Epidermal melanocyte (primary cell): ENCODE data around the gene SHISA5.
"Not testable (repeated sequence)": the region's sequence is repeated elsewhere in the genome, so short reads cannot be mapped to it uniquely, and the experiment has no call there.

ENCODE experiments used
- DNase-seq: peaks from one replicate; pipeline ENCODE4 v3.0.0; 2011; ENCODE audit warnings: low spot score; ENCODE audit not compliant: insufficient read length

Gene SHISA5

DNA sequence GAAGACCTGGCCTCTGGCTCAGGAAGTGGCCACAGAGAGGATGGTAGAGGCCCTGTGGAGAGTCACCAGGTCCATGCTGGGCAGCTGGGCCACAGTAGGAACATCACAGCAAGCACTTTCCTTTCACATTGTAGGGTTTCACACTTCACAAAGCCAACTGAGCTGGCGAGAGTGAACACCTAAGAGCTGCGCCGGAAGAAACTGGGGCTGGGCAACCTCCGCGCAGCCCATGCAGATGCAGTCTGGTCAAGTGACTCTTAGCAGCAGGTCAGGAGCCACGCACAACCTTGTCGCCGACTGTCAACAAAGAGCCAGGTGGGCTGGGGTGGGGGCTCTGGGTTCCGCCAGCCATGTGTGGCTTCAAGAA is 15.3 kb upstream of the SHISA5 start:
- DNase-seq: no peak

DNA sequence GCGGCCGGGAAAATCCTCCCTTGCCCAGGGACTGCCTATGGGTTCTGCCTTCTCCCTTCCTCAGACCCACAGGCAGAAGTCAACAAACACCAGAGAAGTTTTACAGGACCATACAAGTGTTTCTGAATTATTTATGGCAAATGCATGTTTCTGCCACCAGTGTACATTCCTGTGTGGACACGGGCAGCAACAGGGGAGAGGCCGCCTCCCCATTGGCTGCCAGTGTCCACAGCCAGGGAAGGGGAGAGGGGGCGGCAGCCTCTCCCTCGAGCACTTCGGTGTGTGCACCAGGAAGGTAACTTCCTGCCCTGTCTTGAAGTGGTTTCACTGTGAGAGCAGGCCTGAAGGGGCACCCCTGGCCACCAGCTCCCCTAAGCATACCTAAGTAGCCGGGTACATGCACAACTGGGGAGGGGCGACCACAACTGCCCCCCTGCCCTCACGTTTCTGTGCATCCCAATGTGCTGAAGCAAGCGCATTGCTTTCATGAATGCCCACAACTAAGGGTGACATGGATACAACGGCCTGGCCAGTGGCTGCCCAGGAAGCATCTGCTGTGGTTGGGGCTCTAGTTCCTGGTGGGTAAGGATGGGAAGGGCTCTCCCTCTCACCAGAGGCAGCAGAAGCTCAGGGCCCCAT is 14.8 kb upstream of the SHISA5 start:
- DNase-seq: no peak

DNA sequence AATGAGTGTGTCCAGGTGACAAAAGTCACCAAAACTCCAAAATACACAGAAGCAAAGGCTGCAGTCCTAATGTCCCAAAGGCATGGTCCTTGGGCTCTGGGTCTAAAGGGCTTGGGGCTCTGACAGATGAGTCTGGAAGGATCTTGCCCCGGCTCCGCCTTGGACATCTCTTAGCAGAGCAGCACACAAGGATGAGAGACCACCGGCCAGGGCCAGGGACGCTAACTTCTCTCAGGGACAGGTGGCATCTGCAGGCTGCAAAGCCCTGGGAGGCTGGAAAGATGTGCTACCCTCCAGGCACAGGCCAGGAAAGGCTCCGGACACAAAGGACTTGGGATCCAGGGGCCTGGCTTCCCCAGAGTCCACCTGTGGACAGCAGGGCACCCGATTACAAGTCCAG is 14.1 kb upstream of the SHISA5 start:
- no peak for DNase-seq

DNA sequence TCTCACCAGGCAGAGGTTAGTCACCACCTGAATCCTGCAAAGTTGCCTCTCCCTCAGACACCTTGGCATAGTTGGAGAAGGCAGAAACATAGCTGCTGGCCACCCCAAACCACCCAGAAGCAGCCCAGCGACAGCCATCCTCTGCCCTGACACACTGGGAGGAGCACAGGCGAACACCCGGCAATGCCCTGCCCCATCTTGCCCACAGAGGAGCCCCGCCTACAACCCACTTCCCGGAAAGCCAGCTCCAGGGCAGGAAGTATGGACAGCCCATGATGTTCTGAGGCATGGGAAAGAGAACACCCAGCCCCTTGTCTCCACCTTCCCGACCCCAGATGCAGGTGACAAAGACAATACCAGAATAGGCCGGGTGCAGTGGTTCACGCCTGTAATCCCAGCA is 12.6 kb upstream of the SHISA5 start:
- no peak for DNase-seq

DNA sequence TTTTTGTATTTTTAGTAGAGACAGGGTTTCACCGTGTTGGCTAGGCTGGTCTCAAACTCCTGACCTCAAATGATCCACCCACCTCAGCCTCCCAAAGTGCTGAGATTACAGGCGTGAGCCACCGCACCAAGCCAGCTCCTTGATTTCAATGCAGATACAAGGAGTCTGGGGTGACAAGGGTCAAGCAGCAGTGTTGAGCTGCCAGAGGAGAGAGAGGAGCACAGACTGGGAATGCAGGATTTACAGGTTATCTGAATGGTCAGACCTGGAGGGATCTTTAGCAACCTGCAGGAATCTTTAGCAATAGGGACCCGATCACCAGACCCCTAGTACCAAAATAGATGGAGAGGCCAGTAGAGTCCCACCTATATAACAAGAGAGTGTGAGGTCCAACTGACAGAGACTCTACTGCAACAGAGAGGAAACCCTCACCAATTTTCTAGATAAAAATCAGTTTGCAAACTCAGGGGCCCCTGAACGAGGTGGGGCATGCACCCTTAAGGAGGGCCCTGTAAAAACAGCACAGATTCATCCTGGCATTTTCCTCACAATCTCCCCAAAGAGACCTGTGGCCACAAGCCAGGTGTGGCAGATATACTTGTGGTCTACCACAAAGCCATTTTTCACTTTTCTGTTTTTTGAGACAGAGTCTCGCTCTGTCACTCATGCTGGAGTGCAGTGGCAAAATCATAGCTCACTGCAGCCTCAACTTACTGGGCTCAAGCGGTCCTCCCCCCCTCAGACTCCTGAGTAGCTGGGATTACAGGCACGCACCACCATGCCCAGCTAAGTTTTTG is 10.7 kb upstream of the SHISA5 start:
- DNase-seq: no peak

DNA sequence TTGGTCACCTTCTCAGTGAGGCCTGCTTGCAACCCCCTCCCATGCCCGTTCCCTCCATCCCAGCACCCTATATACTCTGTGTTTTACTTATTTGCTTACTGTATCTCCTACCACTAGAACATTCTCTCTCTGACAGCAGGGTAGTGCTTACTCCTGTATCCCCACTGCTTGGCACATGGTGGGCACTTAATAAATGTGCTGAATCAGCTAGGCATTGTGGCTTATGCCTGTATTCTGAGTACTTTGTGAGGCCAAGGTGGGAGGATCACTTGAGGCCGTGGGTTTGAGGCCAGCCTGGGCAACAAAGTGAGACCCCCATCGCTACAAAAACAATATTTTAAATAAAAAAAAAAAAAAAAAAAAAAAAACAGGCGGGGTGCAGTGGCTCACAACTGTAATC is 7.6 kb upstream of the SHISA5 start:
- DNase-seq: no peak

DNA sequence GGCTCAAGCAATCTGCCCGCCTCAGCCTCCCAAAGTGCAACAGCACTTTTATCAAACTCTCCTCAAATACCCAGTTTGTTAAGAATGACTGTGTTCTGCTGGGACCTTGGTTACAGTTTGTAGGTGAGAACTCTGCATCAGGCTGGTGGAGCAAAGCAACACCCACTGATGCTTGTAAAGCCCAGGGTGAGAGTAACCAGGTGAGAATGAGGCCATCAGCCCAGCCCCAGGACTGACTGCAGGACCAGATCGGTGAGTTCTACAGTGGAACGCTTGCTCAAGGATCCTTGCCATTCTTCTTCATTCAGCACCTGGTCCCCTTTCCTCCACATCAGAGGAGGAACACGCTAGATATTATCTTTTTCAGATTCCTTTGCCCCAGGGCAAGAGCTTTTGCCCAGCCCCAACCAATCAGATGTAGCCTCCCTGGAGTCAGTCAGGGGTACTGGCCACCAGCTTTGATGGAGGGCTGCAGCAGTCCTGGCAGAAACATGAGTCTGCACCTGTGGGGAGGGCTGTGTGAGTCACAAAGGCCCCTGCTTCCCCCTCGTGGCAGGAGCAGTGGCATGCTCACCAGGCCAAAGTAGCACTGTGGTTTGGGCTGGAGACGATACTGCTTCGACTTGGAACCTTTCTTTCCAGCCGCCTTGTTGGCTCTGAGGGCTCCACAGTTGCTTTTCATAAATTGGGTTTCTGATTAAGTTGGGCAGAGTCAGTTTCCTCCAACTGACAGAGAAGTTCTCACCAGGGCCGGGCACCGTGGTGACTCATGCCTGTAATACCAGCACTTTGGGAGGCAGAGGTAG is 3.5 kb upstream of the SHISA5 start:
- DNase-seq: no peak

DNA sequence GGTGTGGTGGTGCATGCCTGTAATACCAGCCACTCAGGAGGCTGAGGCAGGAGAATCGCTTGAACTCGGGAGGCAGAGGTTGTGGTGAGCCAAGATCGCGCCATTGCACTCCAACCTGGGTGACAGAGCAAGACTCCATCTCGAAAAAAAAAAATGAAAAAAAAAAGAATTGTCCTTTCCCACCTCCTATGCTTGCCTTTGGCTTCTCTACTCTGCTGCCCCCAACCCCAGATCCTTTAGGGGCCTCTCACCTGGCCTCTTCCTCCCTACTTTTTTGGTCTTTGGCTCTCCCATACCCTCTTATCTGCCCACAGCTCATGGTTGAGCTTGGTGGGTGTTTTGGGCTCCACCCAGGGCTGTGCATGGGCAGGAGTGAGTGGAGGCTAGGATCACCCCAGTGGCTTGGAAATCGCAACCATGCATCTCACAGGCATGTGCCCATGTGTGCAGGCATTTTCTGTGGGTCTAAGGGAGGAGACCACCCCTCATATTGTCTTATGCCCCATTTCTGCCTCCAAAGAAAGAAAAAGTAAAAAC is 2.1 kb upstream of the SHISA5 start:
- DNase-seq: no peak

DNA sequence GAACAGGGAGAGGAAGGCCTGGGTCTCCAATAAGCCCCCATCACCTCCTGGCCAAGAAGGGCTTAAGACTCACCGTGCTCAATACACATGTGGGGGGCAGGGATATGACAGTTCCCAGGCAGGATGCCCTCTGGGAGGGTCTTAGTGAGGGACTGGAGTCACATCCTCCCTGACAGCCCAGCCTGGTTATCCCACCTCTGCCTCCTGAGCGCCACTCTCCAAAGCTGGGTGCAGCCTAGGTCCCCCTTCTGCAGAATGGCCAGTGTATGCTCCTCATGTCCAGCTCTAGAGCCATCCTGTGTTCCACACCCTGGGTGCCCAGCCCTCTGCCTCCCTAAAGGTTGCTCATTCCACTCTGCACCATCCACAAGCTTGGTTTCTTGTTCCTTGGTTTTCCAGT is 1.2 kb upstream of the SHISA5 start:
- DNase-seq: no peak

DNA sequence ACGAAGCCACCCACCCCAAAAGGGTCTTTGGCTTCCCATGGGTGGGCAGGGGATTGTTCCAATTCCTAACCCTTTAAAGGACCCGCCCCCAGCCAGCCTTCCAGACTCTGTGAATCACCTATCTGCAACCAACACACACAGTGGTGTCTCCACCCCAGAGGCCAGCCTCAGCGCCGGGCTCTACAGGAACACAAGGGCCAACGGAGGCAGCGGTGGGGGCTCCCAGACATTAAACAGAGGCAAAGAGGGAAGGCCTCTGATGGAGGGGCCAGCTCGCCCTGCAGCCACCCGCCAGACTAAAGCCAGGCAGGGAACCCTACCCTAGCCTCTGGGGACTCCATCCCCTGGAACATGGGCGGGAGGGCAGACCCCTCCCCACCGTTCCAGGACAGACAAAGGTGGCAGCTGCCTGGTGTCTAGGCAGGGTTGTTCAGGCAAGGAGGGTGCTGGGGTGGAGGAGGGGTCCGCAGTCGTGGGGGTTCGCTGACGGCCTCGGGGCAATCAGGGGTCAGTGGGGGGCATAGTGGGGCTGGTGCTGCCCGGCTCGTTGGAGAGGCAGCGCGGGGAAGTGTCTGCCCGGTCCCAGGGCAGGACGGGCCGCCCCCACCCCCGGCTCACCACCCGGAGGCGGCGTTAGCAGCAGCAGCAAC is 448 bp downstream of the SHISA5 start:
- no peak for DNase-seq

DNA sequence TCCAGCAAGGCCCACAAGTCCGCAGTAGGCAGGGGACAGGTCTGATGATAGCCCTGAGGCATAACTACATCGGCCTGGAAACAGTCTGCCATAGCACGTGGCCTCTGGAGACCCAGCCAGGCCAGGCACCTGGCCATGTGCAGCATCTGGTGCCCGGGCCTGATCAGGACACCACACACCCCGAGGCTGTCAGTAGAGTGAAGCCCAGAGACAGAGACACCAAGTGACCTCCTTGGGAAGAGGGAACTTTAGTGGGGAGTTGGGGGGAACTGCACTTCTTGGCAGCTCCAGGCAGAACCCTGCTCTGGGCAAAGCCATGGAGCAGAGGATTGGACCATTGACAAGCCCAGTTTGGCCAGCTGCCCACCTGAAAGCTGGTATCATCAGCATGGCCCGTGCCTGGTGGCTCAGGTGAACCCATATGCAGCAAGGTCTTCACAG is 1.2 kb downstream of the SHISA5 start:
- no peak for DNase-seq

DNA sequence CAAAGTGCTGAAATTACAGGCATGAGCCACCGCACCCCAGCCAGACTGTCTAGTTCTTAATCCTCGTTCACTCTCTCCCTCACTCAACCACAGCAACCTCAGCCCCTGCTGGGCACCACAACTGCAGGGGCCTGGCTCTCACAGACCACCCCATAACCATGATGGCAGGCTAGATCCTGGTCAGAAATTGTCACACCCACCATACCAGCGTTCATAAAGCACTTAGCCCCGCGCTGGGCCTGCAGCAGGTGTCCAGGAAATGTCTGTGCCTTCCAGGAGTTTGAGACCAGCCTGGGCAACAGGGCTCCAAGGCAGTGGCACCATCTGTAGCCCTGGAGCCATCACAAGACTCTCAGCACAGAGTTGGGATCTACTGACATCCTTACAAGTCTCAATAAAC is 1.9 kb downstream of the SHISA5 start:
- no peak for DNase-seq

DNA sequence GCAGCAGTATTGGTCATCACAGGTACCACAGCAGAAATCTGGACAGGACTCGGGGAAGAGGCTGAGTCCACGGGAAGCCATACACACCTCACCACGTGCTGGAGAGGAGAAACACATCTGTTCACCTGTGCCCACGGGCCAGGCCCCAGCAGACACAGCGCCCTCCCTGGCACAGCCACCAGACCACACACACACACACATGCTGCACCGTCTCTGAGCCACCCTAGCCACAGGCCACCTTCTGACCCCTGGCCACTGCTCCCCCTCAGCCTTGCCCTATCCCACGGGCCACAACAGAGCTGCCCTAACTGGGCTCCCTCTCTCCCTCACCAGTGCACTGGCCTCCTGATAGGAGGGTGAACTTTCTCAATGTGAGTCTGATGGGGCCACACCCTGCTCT is 2.8 kb downstream of the SHISA5 start:
- no peak for DNase-seq

DNA sequence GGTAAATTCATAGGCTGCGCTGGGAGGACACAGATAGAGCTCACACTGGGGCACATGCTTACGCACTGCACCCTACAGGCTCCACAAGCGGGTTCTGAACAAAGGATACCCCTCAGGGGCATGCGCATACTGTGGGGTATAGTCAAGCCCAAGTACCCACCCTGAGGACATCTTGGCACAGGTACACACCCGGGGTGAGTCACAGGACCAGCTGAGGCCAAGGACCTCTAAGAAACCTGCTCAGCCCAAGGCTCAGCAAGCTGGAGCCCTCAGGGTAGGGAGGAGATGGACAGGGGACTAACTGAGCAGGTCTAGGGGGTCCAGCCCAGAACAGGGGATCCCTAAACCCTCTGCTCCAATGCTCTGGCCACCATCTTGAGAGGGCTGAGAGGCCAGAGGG is 3.3 kb downstream of the SHISA5 start:
- no peak for DNase-seq

DNA sequence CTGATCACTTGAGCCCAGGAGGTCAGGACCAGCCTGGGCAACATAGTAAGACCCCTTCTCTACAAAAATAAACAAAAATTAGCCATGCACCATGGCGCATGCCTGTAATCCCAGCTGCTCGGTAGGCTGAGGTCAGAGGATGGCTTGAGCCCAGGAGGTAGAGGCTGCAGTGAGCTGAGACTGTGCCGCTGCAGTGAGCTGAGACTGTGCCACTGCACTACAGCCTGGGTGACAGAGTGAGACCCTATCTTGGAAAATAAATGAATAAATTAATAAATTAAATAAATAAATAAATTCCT is 10.8 kb downstream of the SHISA5 start:
- DNase-seq: no peak

DNA sequence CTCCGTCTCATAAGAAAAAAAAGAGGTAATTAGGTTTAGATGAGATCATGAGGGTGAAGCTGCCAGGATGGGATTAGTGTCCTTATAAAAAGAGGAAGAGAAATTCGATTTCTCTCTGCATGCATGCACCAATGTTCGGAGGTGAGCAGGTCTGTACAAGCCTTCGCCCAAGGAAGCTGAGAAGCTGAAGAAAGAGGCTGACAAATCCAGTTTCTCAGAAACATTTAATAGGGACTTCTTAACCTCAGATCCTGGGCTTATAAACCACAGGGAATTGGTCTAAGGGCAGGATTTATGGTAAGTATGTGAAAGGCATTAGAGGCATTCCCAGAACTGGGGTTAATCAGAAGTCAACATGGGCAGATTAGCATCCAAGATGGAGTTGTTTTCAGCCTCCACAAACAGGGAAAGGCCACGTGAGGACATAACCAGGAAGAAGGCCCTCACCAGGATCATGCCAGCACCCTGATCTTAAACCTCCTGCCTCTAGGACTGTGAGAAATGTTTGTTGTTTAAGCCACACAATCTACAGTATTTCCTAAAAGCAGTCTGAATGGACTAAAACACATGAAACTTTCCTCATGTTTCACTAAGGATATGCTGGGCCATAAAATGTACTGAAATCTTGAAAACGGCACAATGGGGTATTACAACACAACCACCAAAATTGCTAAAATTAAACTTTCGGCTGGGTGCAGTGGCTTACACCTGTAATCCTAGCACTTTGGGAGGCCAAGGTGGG is 11.3 kb downstream of the SHISA5 start:
- no peak for DNase-seq

DNA sequence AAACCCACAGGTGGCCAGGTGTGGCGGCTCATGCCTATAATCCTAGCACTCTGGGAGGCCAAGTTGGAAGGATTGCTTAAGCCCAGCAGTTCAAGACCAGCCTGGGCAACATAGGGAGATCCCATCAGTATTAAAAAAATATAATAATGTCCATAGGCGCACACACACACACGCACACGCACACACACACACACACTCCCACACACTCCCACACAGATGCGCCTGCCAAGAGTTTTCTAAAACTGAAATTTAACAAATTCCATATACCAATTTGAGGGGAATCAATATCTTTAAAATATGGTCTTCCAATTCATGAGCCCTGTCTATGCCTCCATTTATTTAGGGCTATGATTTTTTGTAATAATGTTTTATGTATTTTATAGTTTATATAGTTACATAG is 17.0 kb downstream of the SHISA5 start:
- DNase-seq: no peak

DNA sequence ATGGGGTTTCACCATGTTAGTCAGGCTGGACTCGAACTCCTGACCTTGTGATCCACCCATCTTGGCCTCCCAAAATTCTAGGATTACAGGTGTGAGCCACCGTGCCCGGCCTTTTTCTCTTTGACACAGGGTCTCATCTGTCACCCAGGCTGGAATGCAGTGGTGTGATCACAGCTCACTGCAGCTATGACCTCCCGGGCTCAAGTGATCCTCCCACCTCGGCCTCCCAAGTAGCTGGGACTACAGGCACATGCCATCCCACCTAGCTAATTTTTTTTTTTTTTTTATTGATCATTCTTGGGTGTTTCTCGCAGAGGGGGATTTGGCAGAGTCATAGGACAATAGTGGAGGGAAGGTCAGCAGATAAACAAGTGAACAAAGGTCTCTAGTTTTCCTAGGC is 21.2 kb downstream of the SHISA5 start:
- DNase-seq: not testable (repeated sequence)

DNA sequence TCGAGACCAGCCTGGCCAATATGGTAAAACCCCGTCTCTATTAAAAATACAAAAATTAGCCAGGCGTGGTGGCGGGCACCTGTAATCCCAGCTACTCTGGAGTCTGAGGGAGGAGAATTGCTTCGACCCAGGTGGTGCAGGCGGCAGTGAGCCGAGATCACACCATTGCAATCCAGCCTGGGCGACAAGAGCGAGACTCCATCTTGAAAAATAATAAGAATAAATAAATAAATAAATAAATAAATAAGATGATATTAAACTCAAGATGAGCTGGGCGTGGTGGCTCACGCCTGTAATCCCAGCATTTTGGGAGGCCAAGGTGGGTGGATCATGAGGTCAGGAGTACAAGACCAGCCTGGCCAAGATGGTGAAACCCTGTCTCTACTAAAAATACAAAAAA is 23.1 kb downstream of the SHISA5 start:
- DNase-seq: not testable (repeated sequence)

DNA sequence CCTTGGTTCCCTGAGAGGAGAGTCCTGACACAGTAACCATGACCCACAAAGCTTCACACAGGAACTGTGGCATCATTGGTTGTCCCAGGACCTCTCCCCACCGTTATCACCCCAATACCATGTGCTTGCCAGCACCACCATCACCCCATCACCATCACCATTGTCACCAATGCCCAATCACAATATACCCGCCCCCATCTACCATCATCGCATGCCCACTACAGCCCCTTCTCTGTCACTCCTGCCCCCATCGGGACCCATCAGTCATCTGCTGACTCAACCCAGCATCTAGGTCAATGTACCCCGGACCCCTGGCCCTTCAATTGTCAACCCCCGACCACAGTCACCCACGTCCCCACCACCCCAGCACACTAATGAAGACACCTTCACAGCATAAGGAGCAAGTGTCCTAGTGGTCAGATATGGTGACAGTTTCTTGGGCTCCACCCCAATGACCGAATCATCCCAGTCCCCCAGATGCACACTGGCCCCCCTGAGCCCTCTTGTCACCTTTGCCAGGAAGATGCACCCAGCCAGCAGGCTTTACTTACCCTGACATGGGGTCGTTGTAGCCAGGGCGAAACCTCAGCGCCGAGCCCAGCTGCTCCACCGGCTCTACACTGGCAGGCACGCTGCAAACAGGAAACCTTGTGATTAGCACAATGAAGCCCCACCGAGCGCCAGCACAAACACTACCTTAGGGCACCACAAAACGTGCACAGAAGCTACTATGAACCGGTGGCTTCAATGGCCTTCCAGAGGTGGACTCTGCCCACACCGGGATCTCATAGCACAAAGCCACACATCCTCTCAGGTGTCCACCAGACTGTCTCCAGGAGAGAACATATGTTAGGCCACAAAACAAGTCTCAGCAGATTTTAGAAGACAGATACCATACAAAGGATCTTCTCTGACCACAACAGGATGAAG is 25.1 kb downstream of the SHISA5 start:
- DNase-seq: no peak
